AG09309 (cell line): ENCODE results near the gene TRIM44.
"Not testable (repeated sequence)": the region's sequence is repeated elsewhere in the genome, so short reads cannot be mapped to it uniquely, and the experiment has no call there.

Experiments
- DNase-seq: peaks from one replicate; pipeline ENCODE4 v3.0.0-alpha.2; 2010; ENCODE audit warnings: low read depth
- H3K4me3 ChIP-seq: 2 replicates; pipeline ENCODE4 v1.5.1; 2011; ENCODE audit warnings: mild to moderate bottlenecking, low read depth, low read length, moderate library complexity; ENCODE audit not compliant: control insufficient read depth
- CTCF ChIP-seq: IDR thresholded peaks from 2 replicates; pipeline ENCODE4 v1.5.1; 2011; ENCODE audit warnings: mild to moderate bottlenecking, low read depth, low read length, inconsistent platforms; ENCODE audit not compliant: insufficient read depth, control insufficient read depth; ENCODE audit errors: missing control alignments

Gene TRIM44

GRCh38 chr11:35747668-35748067, 85.1 kb downstream of the TRIM44 start:
- no peak for TF ChIP-seq CTCF
- H3K4me3 ChIP-seq: no peak overlapping the region

GRCh38 chr11:35748644-35749043, 86.1 kb downstream of the TRIM44 start:
- H3K4me3 ChIP-seq: no peak overlapping the region
- no peak for TF ChIP-seq CTCF
- no peak for DNase-seq

More at GRCh38 chr11:35747668-35748067, 85.1 kb downstream of the TRIM44 start:
- no peak for DNase-seq

- no peak for TF ChIP-seq CTCF
- no peak overlapping the region for H3K4me3 ChIP-seq
Measured at GRCh38 chr11:35750315-35750714, 87.7 kb downstream of the TRIM44 start.

GRCh38 chr11:35750981-35751663, 88.5 kb downstream of the TRIM44 start:
- TF ChIP-seq CTCF: no peak
- H3K4me3 ChIP-seq: no peak overlapping the region
- no peak for DNase-seq

More at GRCh38 chr11:35750315-35750714, 87.7 kb downstream of the TRIM44 start:
- DNase-seq: no peak

DNA sequence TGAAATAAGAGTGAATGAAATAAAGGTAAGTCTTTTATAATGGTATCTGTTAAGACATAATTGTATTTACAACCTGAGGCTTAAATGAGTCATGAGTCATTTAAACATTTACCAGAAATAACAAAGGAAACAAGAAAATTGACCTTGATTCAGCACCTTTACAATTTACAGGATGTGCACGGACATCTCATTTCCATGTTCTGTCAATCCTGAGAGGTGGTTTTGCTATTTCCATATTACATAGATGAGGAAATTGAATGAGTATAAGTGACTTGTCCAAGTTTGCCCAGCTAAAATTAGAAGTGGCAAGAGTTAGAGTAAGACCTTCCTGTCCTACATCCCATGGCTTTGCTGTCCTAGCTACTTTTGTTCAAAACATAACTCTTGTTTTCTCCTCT, 89.1 kb downstream of the TRIM44 start:
- TF ChIP-seq CTCF: no peak

DNA sequence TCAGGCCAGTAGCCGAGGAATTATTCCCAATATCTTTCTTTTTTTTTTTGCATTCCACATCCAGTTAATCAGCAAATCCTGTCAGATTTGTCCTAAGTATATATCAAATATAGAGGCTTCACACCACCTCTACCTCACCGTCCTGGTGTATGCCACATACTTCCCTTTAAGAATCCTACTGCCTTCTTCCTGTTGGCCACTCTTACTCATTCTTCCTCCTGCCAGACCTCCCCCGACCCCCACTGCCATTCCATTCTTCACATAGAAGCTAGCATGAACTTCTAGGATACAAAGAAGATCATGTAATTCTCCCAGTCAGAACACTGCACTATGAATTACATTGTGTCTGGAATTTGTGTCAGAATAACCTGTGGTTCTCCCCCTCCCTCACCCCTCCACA, 89.5 kb downstream of the TRIM44 start:
- DNase-seq: no peak
- H3K4me3 ChIP-seq: no peak overlapping the region
- TF ChIP-seq CTCF: no peak

More for the DNA sequence above, 89.1 kb downstream of the TRIM44 start:
- H3K4me3 ChIP-seq: no peak overlapping the region
- DNase-seq: no peak

DNA sequence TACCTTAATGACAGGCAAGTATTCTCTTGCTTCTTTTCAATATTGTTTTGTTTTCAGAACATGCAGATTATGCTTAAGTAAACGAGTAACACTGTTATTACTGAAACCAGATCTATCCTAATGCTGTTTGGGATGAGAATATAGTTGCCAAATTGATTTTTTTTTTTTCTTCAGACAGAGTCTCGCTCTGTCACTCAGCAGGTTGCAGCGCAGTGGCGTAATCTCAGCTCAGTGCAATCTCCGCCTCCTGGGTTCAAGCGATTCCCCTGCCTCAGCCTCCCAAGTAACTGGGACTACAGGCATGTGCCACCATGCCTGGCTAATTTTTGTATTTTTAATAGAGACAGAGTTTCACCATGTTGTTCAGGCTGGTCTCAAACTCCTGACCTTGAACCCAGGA, 91.0 kb downstream of the TRIM44 start:
- DNase-seq, H3K4me3 ChIP-seq: not testable (repeated sequence)

DNA sequence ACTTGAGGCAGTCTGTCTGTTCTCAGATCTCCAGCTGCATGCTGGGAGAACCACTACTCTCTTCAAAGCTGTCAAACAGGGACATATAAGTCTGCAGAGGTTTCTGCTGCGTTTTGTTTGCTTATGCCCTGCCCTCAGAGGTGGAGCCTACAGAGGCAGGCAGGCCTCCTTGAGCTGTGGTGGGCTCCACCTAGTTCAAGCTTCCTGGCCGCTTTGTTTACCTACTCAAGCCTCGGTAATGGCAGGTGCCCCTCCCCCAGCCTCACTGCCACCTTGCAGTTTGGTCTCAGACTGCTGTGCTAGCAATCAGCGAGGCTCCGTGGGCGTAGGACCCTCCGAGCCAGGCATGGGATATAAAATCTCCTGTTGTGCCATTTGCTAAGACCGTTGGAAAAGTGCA, 97.4 kb downstream of the TRIM44 start:
- H3K4me3 ChIP-seq, DNase-seq: not testable (repeated sequence)
